Liver (tissue), 3 donors: ENCODE results near the gene KCNJ1.

Experiments
- CTCF ChIP-seq: fragments of 150-350 bp; IDR thresholded peaks from 2 replicates; pipeline ENCODE4 v1.5.1; 2017; ENCODE audit warnings: improper control_type of control experiment, low read depth, low read length; ENCODE audit not compliant: missing input control
- RAD21 ChIP-seq, 2 donors: IDR thresholded peaks; 2 replicates each; pipeline ENCODE4 v1.6.1; 2016; ENCODE audit warnings: antibody characterized with exemption in 2 of 2, mild to moderate bottlenecking in 2 of 2
- REST ChIP-seq: IDR thresholded peaks from 2 replicates; pipeline ENCODE4 v1.6.1; 2016; ENCODE audit warnings: antibody characterized with exemption, mild to moderate bottlenecking
- YY1 ChIP-seq: IDR thresholded peaks from 2 replicates; pipeline ENCODE4 v1.6.1; 2016; ENCODE audit warnings: antibody characterized with exemption, mild to moderate bottlenecking
- donor health status: healthy.
- donor health status: healthy.

GRCh38 chr11:128894286-128894681 lies 27.2 kb upstream of the KCNJ1 start:
- no peak for TF ChIP-seq REST
- no peak for TF ChIP-seq RAD21 (IDR thresholded peaks at IDR 0.05)
- TF ChIP-seq CTCF = no peak
- no peak for TF ChIP-seq YY1
